22Rv1 (cell line): ENCODE measurements around the gene NOS1AP.
A peak's percentile ranks its signal among the peaks of the same experiment; 100 is the strongest.

Experiments used
- H3K27ac ChIP-seq: fragments of 450-650 bp; 2 replicates; pipeline ENCODE4 v1.5.1; 2017
- CTCF ChIP-seq: fragments of 450-650 bp; IDR thresholded peaks from 2 replicates; pipeline ENCODE4 v1.5.1; 2017; ENCODE audit warnings: mild to moderate bottlenecking
- ZFX ChIP-seq: fragments of 450-650 bp; IDR thresholded peaks from 2 replicates; pipeline ENCODE4 v1.6.1; 2017; ENCODE audit warnings: antibody characterized with exemption, borderline replicate concordance

The NOS1AP gene

DNA sequence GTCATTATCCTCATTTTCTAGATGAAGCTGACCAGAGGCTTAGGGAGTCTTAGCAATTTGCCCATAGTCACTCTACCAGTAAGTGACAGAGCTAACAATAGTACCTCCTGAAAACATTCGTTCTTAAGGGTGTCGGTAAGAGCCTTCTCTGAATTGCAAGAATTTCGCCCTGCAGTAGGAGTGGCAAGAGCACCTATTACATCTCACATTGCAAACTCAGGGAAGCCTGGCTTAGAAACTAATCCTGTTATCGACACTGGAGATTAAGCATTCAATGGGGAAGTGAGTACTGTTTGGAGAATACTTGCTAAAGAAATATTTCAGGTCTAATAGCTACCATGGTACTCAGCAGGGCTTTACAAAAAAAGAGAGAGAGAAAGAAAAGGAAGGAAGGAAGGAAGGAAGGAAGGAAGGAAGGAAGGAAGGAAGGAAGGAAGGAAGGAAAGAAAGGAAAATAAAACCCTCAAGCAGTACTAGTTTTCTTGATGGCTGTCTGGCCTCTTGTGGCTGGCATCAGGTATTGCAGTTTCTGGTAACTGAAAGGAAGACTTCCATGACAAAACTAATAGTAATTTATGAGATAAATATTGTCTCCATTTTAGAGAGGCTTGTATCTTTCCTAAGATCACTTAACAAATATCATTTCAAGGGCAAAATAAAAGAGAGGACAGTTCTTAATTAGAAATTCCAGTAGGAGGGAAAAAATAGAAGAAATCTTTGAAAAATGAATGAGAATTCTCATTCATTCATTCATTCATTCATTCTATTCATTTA lies 322.5 kb downstream of the NOS1AP start:
- peak; percentile 96 for TF ChIP-seq CTCF
- TF ChIP-seq ZFX: no peak
- no peak overlapping the region for H3K27ac ChIP-seq

GRCh38 chr1:162396201-162396906 lies 326.9 kb downstream of the NOS1AP start:
- H3K27ac ChIP-seq: no peak overlapping the region
- no peak for TF ChIP-seq CTCF
- TF ChIP-seq ZFX: no peak

GRCh38 chr1:162397039-162397448 lies 327.6 kb downstream of the NOS1AP start:
- H3K27ac ChIP-seq: no peak overlapping the region

DNA sequence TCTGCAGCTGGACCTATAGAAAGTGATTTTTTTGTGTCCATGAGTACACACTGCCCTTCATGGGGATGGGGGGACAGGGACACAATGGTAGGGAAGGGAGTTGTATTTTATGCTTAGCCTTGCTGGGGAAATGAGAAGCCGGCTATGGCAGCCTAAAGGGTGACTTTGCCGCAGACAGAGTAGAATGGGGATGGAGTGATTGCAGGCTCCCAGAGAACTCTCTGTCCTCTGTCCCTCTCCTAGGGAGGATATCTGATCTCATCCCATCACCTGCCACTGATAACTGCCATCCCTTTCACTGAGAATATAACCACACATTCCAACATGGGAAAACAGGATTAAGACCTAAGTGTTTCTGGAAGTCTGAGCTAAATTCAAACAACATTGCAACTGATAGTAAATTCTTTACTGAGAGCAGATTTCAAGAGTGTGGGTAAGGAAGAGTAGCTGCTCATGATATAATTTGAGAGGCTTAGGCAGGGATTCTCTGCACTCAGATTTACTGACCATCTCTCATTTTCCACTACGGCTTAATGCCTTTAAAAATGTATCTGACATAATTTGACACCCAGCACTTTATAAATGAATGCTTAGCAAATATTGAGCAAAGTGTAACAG lies 328.6 kb downstream of the NOS1AP start:
- H3K27ac ChIP-seq: no peak overlapping the region
- TF ChIP-seq ZFX (no peak), CTCF (no peak)

More at GRCh38 chr1:162397039-162397448, 327.6 kb downstream of the NOS1AP start:
- TF ChIP-seq ZFX: no peak
- TF ChIP-seq CTCF: peak; percentile 33

GRCh38 chr1:162398999-162399580 lies 329.6 kb downstream of the NOS1AP start:
- TF ChIP-seq CTCF: no peak
- no peak for TF ChIP-seq ZFX
- H3K27ac ChIP-seq: no peak overlapping the region

GRCh38 chr1:162400790-162401355 lies 331.4 kb downstream of the NOS1AP start:
- TF ChIP-seq ZFX (no peak), CTCF (no peak)
- H3K27ac ChIP-seq: no peak overlapping the region
